Measurements from ENCODE around the gene NUP58. TPM values are rescaled to one million over a fixed set of nuclear protein-coding genes. Genes with fewer than 3 reads are reported as not detected.

NUP58 gene
- total and polyA plus RNA-seq, 9 donors, result 15.3 to 57.0 (median 42.9) TPM

- H3K27ac ChIP-seq, result no peak overlapping the region
- intact Hi-C loops (cut with DNase I), result no loop called here
- DNase-seq, result no peak
- no peak overlapping the region for H3K4me3 ChIP-seq
- TF ChIP-seq EP300 (IDR thresholded peaks at IDR 0.05), result no peak
- no peak for TF ChIP-seq CTCF (IDR thresholded peaks at IDR 0.05)
- no peak for TF ChIP-seq POLR2A (IDR thresholded peaks at IDR 0.05)
- no peaks in the 10 kb centered on the region for H3K9me3 ChIP-seq
- no peaks in the 10 kb centered on the region for H3K36me3 ChIP-seq
- whole genome bisulfite sequencing, 3 donors, result 15 to 19% (median 17%) methylated on average over 1 of the region's 1 CpG
- H3K27me3 ChIP-seq, result no peaks in the 10 kb centered on the region
- no peaks in the 10 kb centered on the region for H3K4me1 ChIP-seq (ENCODE audit: insufficient read depth)
Observed at GRCh38 chr13:25379011-25379410, 77.6 kb downstream of the NUP58 start.

- intact Hi-C loops (cut with DNase I), result no loop called here
- no peaks in the 10 kb centered on the region for H3K27me3 ChIP-seq
- H3K27ac ChIP-seq, result no peak overlapping the region
- H3K4me1 ChIP-seq (ENCODE audit: insufficient read depth), result no peaks in the 10 kb centered on the region
- no peak overlapping the region for H3K4me3 ChIP-seq
- H3K36me3 ChIP-seq, result no peaks in the 10 kb centered on the region
- TF ChIP-seq POLR2A (IDR thresholded peaks at IDR 0.05) (no peak), CTCF (IDR thresholded peaks at IDR 0.05) (no peak), EP300 (IDR thresholded peaks at IDR 0.05) (no peak)
- no peak for DNase-seq
- 58 to 76% (median 71%) methylated on average over 4 of the region's 4 CpGs for WGBS, 3 donors
- H3K9me3 ChIP-seq, result no peaks in the 10 kb centered on the region
Observed at GRCh38 chr13:25380082-25380481, 78.7 kb downstream of the NUP58 start.

GRCh38 chr13:25380741-25381324, 79.4 kb downstream of the NUP58 start:
- no peaks in the 10 kb centered on the region for H3K36me3 ChIP-seq
- intact Hi-C loops (cut with DNase I), result no loop called here
- WGBS, 3 donors, result 47 to 55% (median 52%) methylated on average over 7 of the region's 7 CpGs

GRCh38 chr13:25384758-25385410, 83.5 kb downstream of the NUP58 start:
- Histone ChIP-seq H3K27me3 (no peaks in the 10 kb centered on the region), H3K4me1 (ENCODE audit: insufficient read depth) (no peaks in the 10 kb centered on the region), H3K9me3 (no peaks in the 10 kb centered on the region), H3K4me3 (no peak overlapping the region), H3K27ac (no peak overlapping the region), H3K36me3 (no peaks in the 10 kb centered on the region)
- WGBS, 3 donors, result 52 to 60% (median 57%) methylated on average over 4 of the region's 4 CpGs
- TF ChIP-seq EP300 (IDR thresholded peaks at IDR 0.05) (no peak), CTCF (IDR thresholded peaks at IDR 0.05) (no peak), POLR2A (IDR thresholded peaks at IDR 0.05) (no peak)
- intact Hi-C loops (cut with DNase I), result no loop called here
- no peak for DNase-seq

More at GRCh38 chr13:25380741-25381324, 79.4 kb downstream of the NUP58 start:
- DNase-seq, result no peak
- TF ChIP-seq EP300 (IDR thresholded peaks at IDR 0.05) (no peak), CTCF (IDR thresholded peaks at IDR 0.05) (no peak), POLR2A (IDR thresholded peaks at IDR 0.05) (no peak)
- Histone ChIP-seq H3K27ac (no peak overlapping the region), H3K4me1 (ENCODE audit: insufficient read depth) (no peaks in the 10 kb centered on the region), H3K9me3 (no peaks in the 10 kb centered on the region), H3K4me3 (no peak overlapping the region), H3K27me3 (no peaks in the 10 kb centered on the region)
